ENCODE measurements around the gene FBXW8. TPM values are rescaled to one million over a fixed set of nuclear protein-coding genes. Genes with fewer than 3 reads are reported as not detected.
"Not testable (repeated sequence)": the region's sequence is repeated elsewhere in the genome, so short reads cannot be mapped to it uniquely, and the experiment has no call there.

The FBXW8 gene
- polyA plus RNA-seq, 1 donor (not counting 4 experiments of a cell fraction or from before 2014, with no cell fraction given) = 5.0 TPM

DNA sequence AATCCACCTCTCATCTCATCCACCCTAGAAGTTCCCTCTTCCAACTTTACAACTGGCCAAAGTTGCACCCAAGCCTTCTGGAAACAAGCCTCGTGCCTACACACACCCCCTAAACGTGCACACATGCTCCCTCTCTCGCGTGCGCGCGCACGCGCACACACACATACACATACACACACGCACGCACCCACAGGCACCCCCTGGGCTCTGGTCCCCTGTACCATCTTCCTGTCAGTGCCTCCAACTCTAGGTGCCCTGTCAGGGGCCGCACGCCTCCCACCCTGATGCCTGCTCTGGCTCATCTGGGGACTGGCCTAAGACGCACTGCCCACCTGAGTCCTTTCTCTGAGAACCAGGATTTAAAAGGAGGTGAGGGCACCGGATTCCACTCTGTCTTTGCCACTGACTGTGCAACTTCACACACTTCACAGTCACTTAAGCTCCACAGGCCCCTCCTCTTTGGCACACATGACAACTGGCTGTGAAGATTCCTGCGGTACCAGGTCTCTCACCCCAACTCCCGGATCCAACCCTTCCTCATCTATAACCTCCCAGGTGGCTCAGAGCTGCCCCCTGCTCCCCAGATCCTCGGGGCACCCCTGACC lies 142.9 kb downstream of the FBXW8 start:
- no peaks in the 10 kb centered on the region for H3K4me1 ChIP-seq (ENCODE audit: control insufficient read depth, extremely low read depth, insufficient read depth, low read length)
- no peak overlapping the region for H3K4me2 ChIP-seq (ENCODE audit: control insufficient read depth, extremely low read depth, insufficient read depth, low read depth, low read length)
- H3K9me1 ChIP-seq (ENCODE audit: control insufficient read depth, extremely low read depth, insufficient read depth, low read length) = no peaks in the 10 kb centered on the region
- H3K9ac ChIP-seq (ENCODE audit: control insufficient read depth, extremely low read depth, insufficient read depth, low read length) = no peak overlapping the region
- DNase-seq (ENCODE audit: low read depth, low spot score) (no peak), FAIRE-seq (no peak)
- H2AFZ ChIP-seq (ENCODE audit: control insufficient read depth, low read length) = no peak overlapping the region
- H3K9me3 ChIP-seq (ENCODE audit: control insufficient read depth, low read depth, low read length) = no peaks in the 10 kb centered on the region
- no peak overlapping the region for H3K27ac ChIP-seq (ENCODE audit: control insufficient read depth, insufficient read depth, low read length)
- TF ChIP-seq, protein P1, sequence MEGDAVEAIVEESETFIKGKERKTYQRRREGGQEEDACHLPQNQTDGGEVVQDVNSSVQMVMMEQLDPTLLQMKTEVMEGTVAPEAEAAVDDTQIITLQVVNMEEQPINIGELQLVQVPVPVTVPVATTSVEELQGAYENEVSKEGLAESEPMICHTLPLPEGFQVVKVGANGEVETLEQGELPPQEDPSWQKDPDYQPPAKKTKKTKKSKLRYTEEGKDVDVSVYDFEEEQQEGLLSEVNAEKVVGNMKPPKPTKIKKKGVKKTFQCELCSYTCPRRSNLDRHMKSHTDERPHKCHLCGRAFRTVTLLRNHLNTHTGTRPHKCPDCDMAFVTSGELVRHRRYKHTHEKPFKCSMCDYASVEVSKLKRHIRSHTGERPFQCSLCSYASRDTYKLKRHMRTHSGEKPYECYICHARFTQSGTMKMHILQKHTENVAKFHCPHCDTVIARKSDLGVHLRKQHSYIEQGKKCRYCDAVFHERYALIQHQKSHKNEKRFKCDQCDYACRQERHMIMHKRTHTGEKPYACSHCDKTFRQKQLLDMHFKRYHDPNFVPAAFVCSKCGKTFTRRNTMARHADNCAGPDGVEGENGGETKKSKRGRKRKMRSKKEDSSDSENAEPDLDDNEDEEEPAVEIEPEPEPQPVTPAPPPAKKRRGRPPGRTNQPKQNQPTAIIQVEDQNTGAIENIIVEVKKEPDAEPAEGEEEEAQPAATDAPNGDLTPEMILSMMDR (optimal IDR thresholded peaks at IDR 0.05 in 1 of 3, IDR thresholded peaks at IDR 0.05 in 1 of 3, conservative IDR thresholded peaks at IDR 0.05 in 1 of 3; ENCODE audit: extremely low read depth in 1 of 3, insufficient read depth in 2 of 3, low read length in 3 of 3) = no peak
- no peaks in the 10 kb centered on the region for H3K27me3 ChIP-seq (ENCODE audit: control insufficient read depth, extremely low read depth, insufficient read depth, low read length)
- H3K36me3 ChIP-seq (ENCODE audit: control insufficient read depth in 2 of 2, extremely low read depth in 1 of 2, insufficient read depth in 2 of 2, low read length in 2 of 2) = no peaks in the 10 kb centered on the region
- no peaks in the 10 kb centered on the region for H3K79me2 ChIP-seq (ENCODE audit: control insufficient read depth, insufficient read depth, low read length)
- no peak overlapping the region for H3K4me3 ChIP-seq (ENCODE audit: control insufficient read depth in 2 of 3, extremely low read depth in 1 of 3, insufficient read depth in 2 of 3, low read depth in 1 of 3, low read length in 3 of 3)
- dilution Hi-C loops (cut with MboI; ENCODE audit: extremely low pct_ligation_motif_present, low sequenced_read_pairs) = no loop called here
- H4K20me1 ChIP-seq (ENCODE audit: control insufficient read depth, extremely low read depth, insufficient read depth, low read length) = no peaks in the 10 kb centered on the region

DNA sequence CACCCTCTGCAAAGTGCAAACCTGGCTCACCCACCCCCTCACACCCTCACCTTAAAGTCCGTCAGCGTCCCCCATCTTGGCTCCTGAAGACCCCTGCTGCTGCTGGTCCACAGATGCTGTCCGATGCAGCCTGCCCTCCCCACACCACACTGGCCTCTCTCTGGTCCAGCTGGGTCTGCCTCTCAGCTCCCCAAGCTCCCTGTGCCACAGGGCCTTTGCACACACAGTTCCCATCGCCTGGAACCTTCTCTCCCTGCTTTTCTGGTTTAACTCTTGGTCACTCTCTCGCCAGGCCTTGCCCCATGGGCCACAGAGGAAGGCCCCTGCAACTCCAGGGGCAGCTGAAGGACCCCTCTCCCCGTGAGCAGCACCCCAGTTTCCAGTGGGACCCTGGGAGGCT lies 143.5 kb downstream of the FBXW8 start:
- no peak for TF ChIP-seq EZH2 (IDR thresholded peaks at IDR 0.05; ENCODE audit: low read length)
- TF ChIP-seq, protein P1 (optimal IDR thresholded peaks at IDR 0.05 in 1 of 3, IDR thresholded peaks at IDR 0.05 in 1 of 3, conservative IDR thresholded peaks at IDR 0.05 in 1 of 3; ENCODE audit: extremely low read depth in 1 of 3, insufficient read depth in 2 of 3, low read length in 3 of 3) = no peak
- H3K27me3 ChIP-seq (ENCODE audit: control insufficient read depth, extremely low read depth, insufficient read depth, low read length) = no peaks in the 10 kb centered on the region
- no peak overlapping the region for H3K9ac ChIP-seq (ENCODE audit: control insufficient read depth, extremely low read depth, insufficient read depth, low read length)
- no peaks in the 10 kb centered on the region for H3K4me1 ChIP-seq (ENCODE audit: control insufficient read depth, extremely low read depth, insufficient read depth, low read length)
- DNase-seq (ENCODE audit: low read depth, low spot score) (no peak), FAIRE-seq (no peak)
- no peak overlapping the region for H3K4me3 ChIP-seq (ENCODE audit: control insufficient read depth in 2 of 3, extremely low read depth in 1 of 3, insufficient read depth in 2 of 3, low read depth in 1 of 3, low read length in 3 of 3)
- dilution Hi-C loops (cut with MboI; ENCODE audit: extremely low pct_ligation_motif_present, low sequenced_read_pairs) = no loop called here
- no peak overlapping the region for H3K27ac ChIP-seq (ENCODE audit: control insufficient read depth, insufficient read depth, low read length)
- no peak overlapping the region for H2AFZ ChIP-seq (ENCODE audit: control insufficient read depth, low read length)
- H4K20me1 ChIP-seq (ENCODE audit: control insufficient read depth, extremely low read depth, insufficient read depth, low read length) = no peaks in the 10 kb centered on the region
- no peaks in the 10 kb centered on the region for H3K36me3 ChIP-seq (ENCODE audit: control insufficient read depth in 2 of 2, extremely low read depth in 1 of 2, insufficient read depth in 2 of 2, low read length in 2 of 2)
- H3K9me1 ChIP-seq (ENCODE audit: control insufficient read depth, extremely low read depth, insufficient read depth, low read length) = no peaks in the 10 kb centered on the region
- H3K9me3 ChIP-seq (ENCODE audit: control insufficient read depth, low read depth, low read length) = no peaks in the 10 kb centered on the region
- no peaks in the 10 kb centered on the region for H3K79me2 ChIP-seq (ENCODE audit: control insufficient read depth, insufficient read depth, low read length)
- no peak overlapping the region for H3K4me2 ChIP-seq (ENCODE audit: control insufficient read depth, extremely low read depth, insufficient read depth, low read depth, low read length)

DNA sequence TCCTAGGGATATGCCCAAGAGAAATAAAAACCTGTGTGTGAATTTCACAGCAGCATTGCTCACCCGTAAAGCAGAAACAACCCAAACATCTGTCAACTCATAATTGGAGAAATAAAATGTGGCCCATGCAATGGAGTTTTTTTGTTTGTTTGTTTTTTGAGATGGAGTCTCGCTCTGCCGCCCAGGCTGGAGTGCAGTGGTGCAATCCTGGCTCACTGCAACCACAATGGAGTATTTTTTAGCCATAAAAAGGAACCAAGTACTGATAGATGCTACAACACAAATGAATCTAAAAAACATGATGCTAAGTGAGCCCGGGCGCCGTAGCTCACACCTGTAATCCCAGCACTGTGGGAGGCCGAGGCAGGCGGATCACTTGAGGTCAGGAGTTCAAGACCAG lies 146.9 kb downstream of the FBXW8 start:
- H3K4me1 ChIP-seq (ENCODE audit: control insufficient read depth, extremely low read depth, insufficient read depth, low read length); H3K4me2 ChIP-seq (ENCODE audit: control insufficient read depth, extremely low read depth, insufficient read depth, low read depth, low read length); H3K9ac ChIP-seq (ENCODE audit: control insufficient read depth, extremely low read depth, insufficient read depth, low read length); FAIRE-seq; DNase-seq (ENCODE audit: low read depth, low spot score); H3K79me2 ChIP-seq (ENCODE audit: control insufficient read depth, insufficient read depth, low read length); H3K9me1 ChIP-seq (ENCODE audit: control insufficient read depth, extremely low read depth, insufficient read depth, low read length); H3K36me3 ChIP-seq (ENCODE audit: control insufficient read depth in 2 of 2, extremely low read depth in 1 of 2, insufficient read depth in 2 of 2, low read length in 2 of 2); H3K9me3 ChIP-seq (ENCODE audit: control insufficient read depth, low read depth, low read length); H3K27ac ChIP-seq (ENCODE audit: control insufficient read depth, insufficient read depth, low read length); H3K4me3 ChIP-seq (ENCODE audit: control insufficient read depth in 2 of 3, extremely low read depth in 1 of 3, insufficient read depth in 2 of 3, low read depth in 1 of 3, low read length in 3 of 3); H2AFZ ChIP-seq (ENCODE audit: control insufficient read depth, low read length); dilution Hi-C loops (cut with MboI; ENCODE audit: extremely low pct_ligation_motif_present, low sequenced_read_pairs); H4K20me1 ChIP-seq (ENCODE audit: control insufficient read depth, extremely low read depth, insufficient read depth, low read length): not testable (repeated sequence)
- H3K27me3 ChIP-seq (ENCODE audit: control insufficient read depth, extremely low read depth, insufficient read depth, low read length) = peaks cover 13% of the 10 kb centered on the region

Data from keratinocyte (primary cell).